Measurements from ENCODE around the gene RALGPS1.

- TF ChIP-seq POLR2AphosphoS5 (IDR thresholded peaks at IDR 0.05) (no peak), POLR2A (IDR thresholded peaks at IDR 0.05) (no peak), EP300 (IDR thresholded peaks at IDR 0.05) (no peak)
- TF ChIP-seq, protein P1, sequence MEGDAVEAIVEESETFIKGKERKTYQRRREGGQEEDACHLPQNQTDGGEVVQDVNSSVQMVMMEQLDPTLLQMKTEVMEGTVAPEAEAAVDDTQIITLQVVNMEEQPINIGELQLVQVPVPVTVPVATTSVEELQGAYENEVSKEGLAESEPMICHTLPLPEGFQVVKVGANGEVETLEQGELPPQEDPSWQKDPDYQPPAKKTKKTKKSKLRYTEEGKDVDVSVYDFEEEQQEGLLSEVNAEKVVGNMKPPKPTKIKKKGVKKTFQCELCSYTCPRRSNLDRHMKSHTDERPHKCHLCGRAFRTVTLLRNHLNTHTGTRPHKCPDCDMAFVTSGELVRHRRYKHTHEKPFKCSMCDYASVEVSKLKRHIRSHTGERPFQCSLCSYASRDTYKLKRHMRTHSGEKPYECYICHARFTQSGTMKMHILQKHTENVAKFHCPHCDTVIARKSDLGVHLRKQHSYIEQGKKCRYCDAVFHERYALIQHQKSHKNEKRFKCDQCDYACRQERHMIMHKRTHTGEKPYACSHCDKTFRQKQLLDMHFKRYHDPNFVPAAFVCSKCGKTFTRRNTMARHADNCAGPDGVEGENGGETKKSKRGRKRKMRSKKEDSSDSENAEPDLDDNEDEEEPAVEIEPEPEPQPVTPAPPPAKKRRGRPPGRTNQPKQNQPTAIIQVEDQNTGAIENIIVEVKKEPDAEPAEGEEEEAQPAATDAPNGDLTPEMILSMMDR (IDR thresholded peaks at IDR 0.05), result no peak
These were observed 59.3 kb downstream of the RALGPS1 start for GRCh38 chr9:126973651-126974529.
